Mucosa of descending colon (tissue), 3 donors: ENCODE results near the gene NPAS4. TPM values are rescaled to one million over a fixed set of nuclear protein-coding genes. Genes with fewer than 3 reads are reported as not detected.

Experiments used
- ATAC-seq: fragments of 200-7000 bp; cut with Tn5 transposase; one replicate; pipeline ENCODE4 v1.9.1; 2020; ENCODE audit warnings: mild to moderate bottlenecking, moderate library complexity
- DNase-seq, 3 donors: peaks; one replicate each; pipeline ENCODE4 v3.0.0-alpha.2; 2020
- H3K36me3 ChIP-seq: fragments of 200-600 bp; one replicate; pipeline ENCODE4 v1.8.0; 2021; ENCODE audit warnings: low read depth, mild to moderate bottlenecking
- H3K4me1 ChIP-seq: fragments of 200-600 bp; one replicate; pipeline ENCODE4 v1.8.0; 2021; ENCODE audit warnings: low read depth, mild to moderate bottlenecking
- H3K4me3 ChIP-seq: fragments of 200-600 bp; one replicate; pipeline ENCODE4 v1.8.0; 2021; ENCODE audit warnings: mild to moderate bottlenecking
- H3K9me3 ChIP-seq: fragments of 200-600 bp; one replicate; pipeline ENCODE4 v1.8.0; 2021; ENCODE audit warnings: mild to moderate bottlenecking
- CTCF ChIP-seq: fragments of 200-600 bp; IDR thresholded peaks from one replicate; pipeline ENCODE4 v1.8.0; 2022; ENCODE audit warnings: antibody characterized with exemption, mild to moderate bottlenecking
- intact Hi-C, 2 donors: fragments of 100-400 bp; cut with DNase I in 1 of 2; cut with micrococcal nuclease in 1 of 2; formaldehyde crosslinking; loops; one replicate each; pipeline versions ENCODE4 v1.11.0 to v1.11.1; 2022; cut with DNase I, micrococcal nuclease
- total RNA-seq, 3 donors: library from RNA; stranded (reverse); fragmentation: NEBNext Ultra II Directional in 2 of 3; extraction: Animal tissue kit (Norgen Biotek cat#: 25700) in 2 of 3; gene quantifications; one replicate each; pipeline versions ENCODE4 v1.2.1 to v1.2.4, GENCODE V29; 2021 to 2023
- donor health status: DM: no; HTN: no; CAD: no; lungs with moderate emphysema.
- donor health status: DM: no; HTN: no; CAD: no.
- donor health status: DM: no; HTN: yes; CAD: no.

NPAS4 gene
- total RNA-seq, 3 donors from 2014 or later, result 5.6 TPM; not detected in 2

- Histone ChIP-seq H3K36me3 (no peaks in the 10 kb centered on the region), H3K4me1 (peaks cover 8% of the 10 kb centered on the region), H3K4me3 (no peak overlapping the region), H3K9me3 (no peaks in the 10 kb centered on the region)
- no peak for TF ChIP-seq CTCF
- DNase-seq (no peak), ATAC-seq (no peak)
- intact Hi-C loops, result no loop called here
Observed at GRCh38 chr11:66464916-66465315, 44.1 kb downstream of the NPAS4 start.

GRCh38 chr11:66465373-66466224 lies 44.8 kb downstream of the NPAS4 start:
- ATAC-seq (no peak), DNase-seq (no peak)
- no peak overlapping the region for H3K4me3 ChIP-seq
- no peaks in the 10 kb centered on the region for H3K9me3 ChIP-seq
- no peaks in the 10 kb centered on the region for H3K36me3 ChIP-seq
- H3K4me1 ChIP-seq, result peaks cover 8% of the 10 kb centered on the region
- no peak for TF ChIP-seq CTCF
- intact Hi-C loops, result no loop called here

- Histone ChIP-seq H3K9me3 (no peaks in the 10 kb centered on the region), H3K36me3 (no peaks in the 10 kb centered on the region), H3K4me1 (peaks cover 8% of the 10 kb centered on the region), H3K4me3 (peak within 1 kb of the TSS; percentile 24)
- DNase-seq (peak; percentile 95 to 97 (median 95)), ATAC-seq (peak; percentile 98)
- TF ChIP-seq CTCF, result no peak
- intact Hi-C loops, result no loop called here
Observed at GRCh38 chr11:66466225-66467033, 45.6 kb downstream of the NPAS4 start, which contains the start of gene PELI3. PELI3 (plus strand) TSS chr11:66466905; CDS start chr11:66468129, 1,224 bp downstream.

GRCh38 chr11:66467034-66467659 lies 46.3 kb downstream of the NPAS4 start:
- Histone ChIP-seq H3K9me3 (no peaks in the 10 kb centered on the region), H3K4me3 (peak overlapping the region; percentile 24), H3K36me3 (no peaks in the 10 kb centered on the region), H3K4me1 (peaks cover 8% of the 10 kb centered on the region)
- peak in 1 of 3 donors; percentile 68 for DNase-seq
- intact Hi-C loops, result no loop called here
- ATAC-seq, result peak; percentile 18
- TF ChIP-seq CTCF, result peak; percentile 22

GRCh38 chr11:66467756-66468155 lies 46.9 kb downstream of the NPAS4 start:
- no peaks in the 10 kb centered on the region for H3K9me3 ChIP-seq
- H3K4me3 ChIP-seq, result no peak overlapping the region
- H3K36me3 ChIP-seq, result no peaks in the 10 kb centered on the region
- peak in 2 of 3 donors; percentile 60 to 64 for DNase-seq
- ATAC-seq, result peak; percentile 65
- peaks cover 8% of the 10 kb centered on the region for H3K4me1 ChIP-seq
- TF ChIP-seq CTCF, result no peak
- intact Hi-C loops, result no loop called here
